GM19467 (cell line): ENCODE results near the gene ZGLP1.
A peak's percentile ranks its signal among the peaks of the same experiment; 100 is the strongest.
"Not testable (repeated sequence)": the region's sequence is repeated elsewhere in the genome, so short reads cannot be mapped to it uniquely, and the experiment has no call there.

Source experiments
- ATAC-seq: cut with Tn5 transposase; IDR thresholded peaks from one replicate; pipeline ENCODE4 v1.9.1; 2021; ENCODE audit warnings: mild to moderate bottlenecking, moderate library complexity; ENCODE audit not compliant: unreplicated experiment

Gene ZGLP1

DNA sequence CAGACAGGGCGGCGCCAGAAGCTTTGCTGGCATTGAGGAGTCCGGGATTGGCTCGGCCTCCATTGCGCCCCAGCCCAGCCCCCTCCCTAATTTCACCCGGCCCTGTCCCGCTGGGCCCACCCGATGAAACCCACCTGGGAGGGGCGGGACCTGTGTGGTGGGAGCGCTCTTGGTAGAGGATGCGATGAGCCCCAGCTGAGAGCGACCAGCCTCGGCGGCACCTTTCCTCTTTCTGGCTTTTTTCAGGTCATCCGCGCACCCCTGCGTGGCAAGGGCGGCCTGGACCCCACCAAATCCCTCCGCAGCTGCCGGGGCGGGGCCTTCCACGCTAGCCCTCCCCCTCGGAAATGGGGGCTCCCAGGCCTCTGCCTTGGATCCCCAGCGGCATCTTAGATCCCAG lies at the start of gene ZGLP1:
Gene ZGLP1 (minus strand): TSS at position 393 of the 400 bp plus-strand sequence.
- no peak for ATAC-seq

DNA sequence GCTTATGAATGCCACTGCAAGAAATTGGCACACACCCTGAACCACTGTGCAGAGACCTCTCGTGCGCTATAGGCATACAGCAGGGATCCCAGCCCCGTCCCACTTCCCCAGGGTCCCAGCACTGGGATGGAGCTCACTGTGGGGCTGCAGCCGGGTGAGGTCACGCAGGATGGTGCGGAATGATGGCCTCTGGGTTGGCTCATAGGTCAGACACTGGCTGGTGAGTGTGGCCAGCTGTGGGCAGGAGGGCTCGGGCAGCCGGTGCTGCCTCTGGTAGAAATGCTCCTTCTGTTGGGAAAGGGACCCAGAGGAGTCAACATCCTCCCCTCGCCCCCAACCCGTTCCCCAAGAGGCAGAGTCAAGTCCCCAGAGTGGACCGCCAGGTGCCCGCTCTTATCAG lies 46.8 kb upstream of the ZGLP1 start:
- no peak for ATAC-seq

DNA sequence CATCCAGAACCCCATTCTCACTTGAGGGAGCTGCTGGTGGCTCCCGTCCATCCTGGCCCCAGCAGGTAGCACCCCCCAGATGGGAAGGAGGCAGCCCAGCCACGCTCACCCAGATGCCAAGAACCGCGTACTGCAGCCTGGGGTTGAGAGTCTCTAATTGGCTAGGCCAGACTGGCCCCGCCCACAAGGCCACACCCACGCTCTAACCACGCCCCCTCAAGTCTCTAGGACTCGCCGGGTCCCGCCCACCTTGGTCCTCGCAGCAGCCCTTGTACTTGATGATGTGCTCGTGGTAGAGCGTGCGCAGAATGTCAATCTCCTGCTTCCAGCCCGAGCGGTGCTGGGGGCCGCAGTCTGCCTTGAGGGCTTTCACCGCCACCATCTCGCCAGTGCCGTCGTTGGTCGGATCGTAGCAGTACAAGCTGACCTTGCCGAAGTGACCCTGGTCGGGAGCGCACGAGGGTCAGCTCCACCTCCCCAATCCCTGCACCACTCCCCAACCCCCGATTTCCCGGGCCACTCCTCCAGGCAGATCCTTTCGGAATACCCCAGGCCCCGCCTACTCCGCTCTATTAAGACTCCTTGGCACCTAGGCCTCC lies 44.3 kb upstream of the ZGLP1 start:
- ATAC-seq = no peak

DNA sequence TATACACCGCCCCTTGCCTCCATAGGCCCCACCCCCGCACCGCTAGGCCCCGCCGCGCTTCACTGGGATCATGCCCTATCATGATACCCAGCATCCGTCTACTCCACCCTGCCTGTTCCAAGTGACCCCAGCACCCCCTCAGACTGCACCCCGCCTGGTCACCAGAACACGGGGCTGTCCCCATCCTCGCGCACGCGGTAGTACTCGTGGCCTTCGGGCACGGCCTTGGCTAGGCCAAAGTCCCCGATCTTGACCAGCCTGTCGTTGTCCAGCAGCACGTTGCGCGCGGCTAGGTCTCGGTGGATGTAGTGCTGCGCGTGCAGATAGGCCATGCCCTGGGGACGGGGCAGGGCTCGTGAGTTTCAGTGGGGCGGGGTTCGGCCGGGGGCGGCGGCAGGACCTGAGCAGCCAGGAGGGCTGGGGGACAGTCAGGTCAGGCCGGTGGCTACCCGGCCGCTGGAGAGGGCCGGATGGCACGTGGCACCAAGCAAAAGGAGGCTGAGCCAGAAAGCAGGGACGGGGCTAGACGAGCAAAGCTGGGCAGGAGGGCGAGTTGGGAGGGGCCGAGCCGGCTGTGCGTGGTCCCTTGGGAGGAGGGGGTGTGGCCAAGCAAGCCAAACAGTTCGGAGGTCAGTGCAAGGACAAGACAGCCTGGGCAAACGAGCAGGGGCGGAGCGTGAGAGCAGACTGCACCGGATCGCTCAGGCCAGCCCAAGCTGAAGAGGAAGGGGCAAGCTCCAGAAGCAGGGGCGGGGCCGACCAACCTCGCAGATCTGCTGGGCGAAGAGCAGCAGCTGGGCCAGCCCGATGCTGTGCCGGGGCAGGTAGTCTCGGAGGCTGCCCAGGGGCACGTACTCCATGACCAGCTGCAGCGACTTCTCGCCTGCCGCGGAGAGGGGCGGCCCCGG lies 43.4 kb upstream of the ZGLP1 start:
- ATAC-seq = no peak

DNA sequence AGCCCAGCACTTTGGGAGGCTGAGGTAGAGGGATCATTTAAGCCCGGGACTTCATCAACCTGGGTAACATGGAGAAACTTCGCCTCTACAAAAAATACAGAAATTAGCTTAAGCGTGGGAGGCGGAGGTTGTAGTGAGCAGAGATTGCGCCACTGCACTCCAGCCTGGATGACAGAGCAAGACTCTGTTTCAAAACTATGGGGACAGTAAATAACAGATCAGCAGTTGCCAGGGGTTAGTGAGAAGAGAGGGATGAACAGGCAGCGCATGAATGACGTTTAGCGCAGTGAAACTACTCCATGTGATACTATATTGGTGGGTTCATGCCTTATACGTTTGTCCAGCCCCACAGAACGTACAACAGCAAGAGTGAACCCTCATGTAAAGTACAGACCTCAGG lies 36.9 kb upstream of the ZGLP1 start:
- no peak for ATAC-seq

DNA sequence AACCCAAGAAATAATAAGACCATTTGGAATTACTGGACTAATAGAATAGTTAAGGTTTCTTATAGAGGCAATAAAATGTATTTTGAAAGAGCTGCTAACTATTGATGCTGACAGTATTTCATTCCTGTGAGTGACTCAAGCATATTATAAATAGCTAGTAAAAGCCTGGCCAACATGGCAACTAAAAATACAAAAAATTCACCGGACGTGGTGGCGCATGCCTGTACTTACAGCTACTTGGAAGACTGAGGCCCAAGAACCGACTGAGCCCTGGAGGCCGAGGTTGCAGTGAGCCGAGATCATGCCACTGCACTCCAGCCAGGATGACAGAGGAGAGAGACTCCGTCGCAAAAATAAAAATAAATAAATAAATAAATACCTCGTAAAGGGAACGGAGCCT lies 35.2 kb upstream of the ZGLP1 start:
- ATAC-seq = no peak

DNA sequence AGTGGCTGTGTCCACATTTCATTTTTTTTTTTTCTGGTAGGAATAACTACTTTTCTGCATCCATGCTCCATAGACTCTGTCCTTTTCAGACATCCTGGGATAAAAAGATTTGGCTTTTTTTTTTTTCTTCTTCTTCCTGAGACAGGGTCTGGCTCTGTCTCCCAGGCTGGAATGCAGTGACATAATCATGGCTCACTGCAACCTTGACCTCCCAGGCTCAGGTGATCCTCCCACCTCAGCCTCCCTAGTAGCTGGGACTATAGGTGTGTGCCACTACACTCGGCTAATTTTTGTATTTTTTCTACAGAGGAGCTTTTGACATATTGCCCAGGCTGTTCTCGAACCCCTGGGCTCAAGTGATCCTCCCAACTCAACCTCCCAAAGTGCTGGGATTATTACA lies 33.9 kb upstream of the ZGLP1 start:
- no peak for ATAC-seq

DNA sequence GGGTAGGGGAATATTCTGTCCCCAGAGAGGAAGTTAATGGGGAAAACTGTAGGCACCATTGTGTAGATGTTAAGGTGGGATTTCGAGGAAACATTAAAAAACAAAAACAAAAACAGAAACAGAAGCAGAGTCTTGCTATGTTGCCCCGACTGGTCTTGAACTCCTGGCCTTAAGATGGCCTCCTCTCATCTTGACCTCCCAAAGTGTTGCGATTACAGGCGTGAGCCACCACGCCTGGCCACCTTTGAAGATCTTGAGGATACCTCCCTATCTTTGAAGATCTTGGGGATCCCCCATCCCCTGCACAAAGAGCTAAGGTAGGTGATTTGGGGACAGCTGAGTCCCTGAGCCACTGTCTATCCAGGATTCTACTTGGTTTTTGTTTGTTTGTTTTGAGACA lies 30.4 kb upstream of the ZGLP1 start:
- no peak for ATAC-seq

DNA sequence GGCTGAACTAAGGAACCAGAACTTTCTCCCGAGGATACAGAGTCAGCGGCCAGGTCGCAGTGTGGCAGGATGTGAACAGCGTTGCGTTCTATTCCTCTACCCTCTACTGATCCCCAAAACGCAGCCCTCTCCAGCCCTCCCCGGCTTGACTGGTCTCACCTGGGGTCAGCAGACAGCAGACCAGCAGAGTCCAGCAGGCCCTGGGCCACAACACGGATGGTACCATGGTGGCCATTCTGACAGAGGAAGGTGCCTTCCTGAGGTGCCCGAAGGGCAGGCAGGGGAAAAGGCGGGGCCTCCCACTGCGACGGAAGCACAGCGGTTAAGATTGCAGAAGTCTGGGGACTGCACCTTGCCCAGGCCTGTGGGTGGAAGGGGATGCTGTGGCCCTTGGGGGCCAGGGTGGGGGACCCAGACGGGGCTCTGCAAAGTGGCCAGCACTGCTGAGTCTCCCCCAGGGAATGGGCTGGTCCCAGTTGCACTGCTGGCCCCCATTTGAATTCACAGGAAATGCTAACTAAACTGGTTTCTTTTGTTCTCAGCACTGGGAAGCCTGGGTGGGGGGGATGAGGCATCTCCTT lies 29.9 kb upstream of the ZGLP1 start, which contains the start of gene ICAM3:
Gene ICAM3 (minus strand): TSS at position 245 of the 581 bp plus-strand sequence. CDS start 10 bp downstream, at position 235.
- no peak for ATAC-seq

DNA sequence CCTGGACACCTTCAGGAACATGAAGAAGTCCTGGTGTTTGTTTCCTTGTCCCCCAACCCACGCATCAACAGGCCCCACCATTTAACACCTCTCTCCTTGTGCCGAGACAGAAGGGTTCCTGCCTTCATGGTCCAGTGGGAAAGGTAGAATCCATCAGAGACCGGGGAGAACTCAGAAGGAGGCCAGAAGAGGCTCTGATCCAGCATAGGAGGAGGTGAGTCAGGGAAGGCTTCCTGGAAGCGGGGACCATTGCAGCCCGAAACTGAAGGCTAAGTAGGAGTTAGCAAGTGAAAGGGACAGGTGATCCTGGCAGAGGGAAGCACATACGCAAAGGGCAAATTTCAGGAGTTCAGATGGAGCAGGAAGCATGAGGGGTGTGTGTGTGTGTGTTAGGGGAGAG lies 29.3 kb upstream of the ZGLP1 start:
- no peak for ATAC-seq

DNA sequence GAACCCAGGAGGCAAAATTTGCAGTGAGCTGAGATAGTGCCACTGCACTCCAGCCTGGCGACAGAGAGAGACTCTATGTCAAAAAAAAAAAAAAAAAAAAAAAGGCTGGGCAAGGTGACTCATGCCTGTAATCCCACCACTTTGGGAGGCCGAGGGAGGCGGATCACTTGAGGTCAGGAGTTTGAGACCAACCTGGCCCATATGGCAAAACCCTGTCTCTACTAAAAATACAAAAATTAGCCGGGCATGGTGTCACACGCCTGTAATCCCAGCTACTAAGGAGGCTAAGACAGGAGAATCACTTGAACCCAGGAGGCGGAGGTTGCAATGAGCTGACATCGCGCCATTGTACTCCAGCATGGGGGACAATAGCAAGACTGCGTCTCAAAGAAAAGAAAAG lies 27.1 kb upstream of the ZGLP1 start:
- ATAC-seq = not testable (repeated sequence)

DNA sequence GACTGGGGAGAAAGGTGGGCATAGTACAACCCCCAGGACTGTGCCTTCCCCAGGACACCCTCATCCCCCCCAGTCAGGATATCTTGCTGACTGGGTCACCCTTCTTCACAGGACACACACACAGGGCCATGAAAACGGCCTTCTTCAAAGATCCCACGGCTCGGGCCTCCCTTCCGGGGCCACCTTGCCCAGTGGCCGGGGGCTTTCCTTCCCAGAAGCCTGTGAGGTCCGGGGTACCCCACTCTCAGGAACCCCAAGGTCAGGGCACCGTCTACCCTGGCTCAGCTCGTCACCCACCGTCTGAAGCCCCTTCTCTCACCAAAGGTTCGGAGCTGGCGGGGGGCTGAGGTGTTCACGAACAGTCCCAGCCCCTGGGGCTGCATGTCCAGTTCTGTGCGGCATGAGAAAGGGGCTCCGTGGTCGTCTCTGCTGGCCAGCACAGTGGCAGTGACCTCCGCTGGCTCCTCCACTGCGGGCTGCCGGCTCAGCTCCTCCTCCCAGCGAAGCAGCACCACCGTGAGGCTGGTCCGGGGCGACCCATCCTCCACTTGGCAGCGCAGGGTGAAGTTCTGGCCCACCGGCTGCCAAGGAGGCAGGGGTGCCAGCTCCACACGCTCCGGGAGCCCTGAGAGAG lies 25.9 kb upstream of the ZGLP1 start:
- ATAC-seq = no peak

DNA sequence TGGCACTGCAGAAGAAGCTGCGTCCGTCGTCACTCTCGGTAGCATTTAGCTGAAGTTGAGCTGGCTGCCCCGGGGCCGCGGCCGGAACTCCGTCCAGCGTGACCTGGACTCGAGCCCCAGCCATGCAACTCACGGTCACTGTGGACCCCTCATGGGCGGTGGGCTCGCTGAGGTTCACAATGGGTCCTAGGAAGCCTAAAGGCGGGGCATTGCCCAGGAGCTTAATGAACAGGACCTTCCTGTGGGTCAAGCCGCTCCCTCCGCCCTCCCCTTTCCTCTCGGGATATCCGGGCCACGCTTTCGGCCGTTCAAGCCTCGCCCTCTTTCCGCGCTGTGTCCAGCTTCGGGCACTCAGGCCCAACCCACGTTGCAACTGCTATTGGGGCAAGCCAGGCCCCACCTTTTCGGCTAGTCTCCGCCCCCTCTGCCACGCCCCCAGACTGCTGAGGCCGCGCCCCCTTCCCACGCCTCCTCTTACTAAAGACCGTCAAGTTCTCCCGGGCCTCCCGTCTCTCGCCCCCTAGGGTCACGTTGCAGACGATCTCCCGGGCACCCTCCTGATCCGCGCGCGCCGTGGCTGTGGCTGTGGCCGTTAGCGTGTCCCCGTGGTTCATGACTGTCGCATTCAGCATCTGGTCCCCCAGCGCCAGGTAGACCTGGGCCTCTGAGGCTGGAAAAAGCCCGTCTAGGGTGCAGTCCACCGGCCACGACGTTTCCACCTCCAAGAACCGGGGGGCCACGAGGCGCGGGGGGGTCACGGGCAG lies 25.2 kb upstream of the ZGLP1 start:
- no peak for ATAC-seq

DNA sequence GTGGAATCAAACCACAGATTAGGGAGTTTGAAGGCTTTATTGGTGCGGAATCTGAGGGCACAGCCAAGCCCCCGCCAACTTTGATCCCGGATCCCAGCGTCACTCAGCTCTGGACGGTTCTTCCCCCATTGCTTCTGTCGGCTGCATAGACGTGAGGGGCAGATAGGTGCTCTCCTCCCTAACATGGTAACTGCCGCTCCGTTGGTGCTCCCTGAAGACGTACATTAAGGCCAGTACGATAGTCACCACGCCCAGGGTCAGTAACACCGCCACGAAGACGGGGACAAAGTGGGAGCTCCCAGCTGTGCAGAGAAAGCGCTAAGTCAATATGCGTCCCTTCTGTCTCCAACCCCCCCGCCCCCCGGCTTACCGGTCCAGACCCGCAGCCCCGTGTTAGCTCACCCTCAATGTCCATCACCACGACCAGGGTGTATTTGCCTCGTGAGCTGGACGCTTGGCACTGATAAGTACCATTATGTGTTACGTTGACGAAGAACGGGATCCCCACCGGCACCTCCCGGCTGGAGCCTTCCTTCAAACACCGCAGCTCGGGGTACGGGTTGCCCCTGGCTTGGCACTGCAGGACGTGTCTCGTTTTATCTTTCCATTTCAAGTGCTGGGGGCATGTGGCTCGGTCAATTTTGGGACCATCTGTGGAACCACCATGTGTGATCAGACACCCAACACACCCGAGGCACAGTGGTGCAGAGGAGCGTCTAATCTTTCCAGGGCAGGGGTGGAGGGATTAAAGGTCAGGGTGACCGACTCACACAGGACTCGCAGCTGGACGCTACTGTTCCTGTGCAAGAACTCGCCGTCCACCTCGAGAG lies 24.4 kb upstream of the ZGLP1 start:
- no peak for ATAC-seq

DNA sequence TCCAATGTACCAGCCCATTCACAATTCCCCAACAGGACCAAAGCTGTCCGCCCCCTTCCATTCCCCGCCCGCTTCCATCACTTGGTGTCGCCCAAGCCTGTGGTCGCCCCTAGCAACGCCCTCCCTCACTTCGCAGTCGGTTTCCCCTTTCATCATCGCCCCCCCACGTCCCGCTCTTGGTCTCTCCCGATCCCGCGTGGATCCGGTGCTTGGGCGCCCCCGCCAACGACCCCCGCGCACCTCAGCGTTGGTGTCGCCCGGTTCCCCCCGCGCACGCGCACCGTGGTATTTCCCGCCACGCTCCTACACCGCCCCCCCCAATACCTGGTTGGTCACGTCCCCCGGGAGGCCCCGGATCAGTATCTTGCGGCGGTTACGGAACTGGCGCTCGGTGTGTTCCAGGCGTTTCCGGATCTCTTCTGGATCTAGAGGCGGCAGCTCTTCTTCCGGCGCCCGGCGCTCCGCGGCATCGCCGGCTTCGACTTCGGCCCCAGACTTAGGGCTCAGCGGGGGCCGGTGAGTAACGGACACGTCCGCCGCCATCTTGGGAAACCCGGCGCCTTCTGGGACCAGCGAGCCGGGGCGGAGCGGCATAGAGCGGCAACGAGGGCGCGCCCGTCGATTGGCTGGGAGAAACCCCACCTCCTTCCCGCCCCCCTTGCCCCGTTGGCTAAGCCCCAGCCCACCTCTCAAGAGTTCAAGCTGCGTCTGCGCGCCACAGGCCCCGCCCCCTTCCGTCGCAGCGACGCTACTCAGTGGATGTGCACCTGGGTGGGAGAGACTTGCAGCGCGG lies 23.5 kb upstream of the ZGLP1 start, which contains the start of gene RAVER1:
Gene RAVER1 (minus strand): TSS at position 565 of the 793 bp plus-strand sequence. CDS start 22 bp downstream, at position 543.
- peak; percentile 89 for ATAC-seq

DNA sequence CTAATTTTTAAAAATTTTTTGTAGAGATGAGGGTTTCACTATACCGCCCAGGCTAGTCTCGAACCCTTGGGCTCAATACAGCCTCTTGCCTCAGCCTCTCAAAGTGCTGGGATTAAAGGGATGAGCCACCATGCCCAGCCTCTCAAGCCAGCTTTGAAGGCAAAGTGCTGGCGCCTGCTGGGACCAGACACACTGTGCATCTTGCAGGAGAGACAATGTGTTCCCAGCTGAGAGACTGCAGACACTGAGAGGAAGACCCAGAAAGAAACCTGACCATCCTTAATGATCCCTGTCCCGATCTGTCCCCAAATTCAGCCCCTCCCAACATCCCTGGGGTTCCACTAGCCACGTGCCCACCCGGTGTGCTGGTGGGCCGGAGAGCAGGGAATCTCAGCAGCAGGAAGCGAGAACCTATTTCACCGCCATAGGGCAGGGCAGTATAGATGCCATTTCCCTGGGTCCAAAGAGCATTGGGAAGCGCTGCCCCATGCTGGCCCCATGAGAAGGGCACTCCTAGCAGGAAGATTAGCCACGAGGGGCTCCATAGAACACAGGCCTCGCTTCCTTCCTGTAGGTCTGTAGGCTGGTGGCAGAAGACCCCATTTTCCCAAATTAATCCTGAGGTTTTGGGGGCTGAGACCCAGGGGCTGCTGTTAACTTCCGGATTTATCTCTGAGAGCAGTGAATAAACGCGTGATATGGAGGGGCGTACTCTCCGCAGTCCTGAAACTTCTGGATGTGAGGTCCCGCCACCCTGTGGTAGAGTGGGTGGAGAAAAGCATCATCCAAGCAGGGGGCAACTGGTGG lies 22.7 kb upstream of the ZGLP1 start:
- no peak for ATAC-seq

DNA sequence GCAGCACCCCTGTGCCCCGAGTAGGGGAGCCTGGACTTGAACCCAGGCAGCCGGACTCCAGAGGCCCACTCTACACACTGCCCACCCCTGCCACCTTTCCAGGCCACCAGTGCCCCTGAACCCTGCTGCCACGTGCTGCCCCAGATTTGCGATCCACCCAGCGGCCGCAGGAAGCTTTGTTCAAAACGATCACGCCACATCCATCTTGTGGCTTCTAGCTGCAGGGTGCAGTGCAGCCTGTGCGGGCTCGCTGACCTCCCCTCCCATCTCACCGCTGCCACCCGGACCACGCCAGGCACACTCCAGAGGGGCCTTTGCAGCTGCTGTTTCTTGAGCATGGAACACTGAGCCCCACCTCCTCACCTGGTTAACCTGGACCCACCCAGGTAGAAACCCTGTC lies 19.9 kb upstream of the ZGLP1 start:
- ATAC-seq = no peak
